SJCRH30 (cell line): Measurements from ENCODE around the gene MARCHF3. TPM values are rescaled to one million over a fixed set of nuclear protein-coding genes. Genes with fewer than 3 reads are reported as not detected.
"Not testable (repeated sequence)": the region's sequence is repeated elsewhere in the genome, so short reads cannot be mapped to it uniquely, and the experiment has no call there.

ENCODE experiments used
- DNase-seq, 2 experiments: peaks; one replicate each; pipeline ENCODE4 v3.0.0-alpha.2; 2015 to 2020
- H3K27ac ChIP-seq: fragments of 250-450 bp; sonication (Bioruptor Pico); 2 replicates; pipeline ENCODE4 v1.5.1; 2020; ENCODE audit warnings: mild to moderate bottlenecking, moderate library complexity
- H3K27me3 ChIP-seq: fragments of 250-450 bp; sonication (Bioruptor Pico); 2 replicates; pipeline ENCODE4 v1.5.1; 2020; ENCODE audit warnings: mild to moderate bottlenecking, moderate library complexity
- H3K36me3 ChIP-seq: fragments of 250-450 bp; sonication (Bioruptor Pico); 2 replicates; pipeline ENCODE4 v1.5.1; 2020; ENCODE audit warnings: mild to moderate bottlenecking, moderate library complexity
- H3K4me1 ChIP-seq: fragments of 250-450 bp; sonication (Bioruptor Pico); 2 replicates; pipeline ENCODE4 v1.5.1; 2020; ENCODE audit warnings: mild to moderate bottlenecking, moderate library complexity
- H3K4me3 ChIP-seq: fragments of 250-450 bp; sonication (Bioruptor Pico); 2 replicates; pipeline ENCODE4 v1.5.1; 2020; ENCODE audit warnings: mild to moderate bottlenecking, moderate library complexity
- H3K9me3 ChIP-seq: fragments of 250-450 bp; sonication (Bioruptor Pico); replicated peaks from 2 replicates; pipeline ENCODE4 v1.5.1; 2020; ENCODE audit warnings: mild to moderate bottlenecking, moderate library complexity
- total RNA-seq: library from RNA; depleted of rRNA; stranded (reverse); fragments of >200 nt; shearing (Covaris generic); gene quantifications from 2 replicates; pipeline ENCODE4 v1.2.3, GENCODE V29; 2014

The MARCHF3 gene
- total RNA-seq, 1 experiment from 2014 or later = 40.8 TPM

- Histone ChIP-seq H3K27ac (no peak overlapping the region), H3K27me3 (no peaks in the 10 kb centered on the region), H3K9me3 (no peaks in the 10 kb centered on the region), H3K4me3 (no peak overlapping the region), H3K4me1 (no peaks in the 10 kb centered on the region), H3K36me3 (0 out of 2 replicates have a peak, but pooled peaks cover 3% of the 10 kb centered on the region)
- no peak for DNase-seq
Observed at GRCh38 chr5:126953640-126954039, 76.7 kb downstream of the MARCHF3 start.

GRCh38 chr5:126949475-126949874, 80.9 kb downstream of the MARCHF3 start:
- no peak for DNase-seq
- 0 out of 2 replicates have a peak, but pooled peaks cover 3% of the 10 kb centered on the region for H3K36me3 ChIP-seq
- no peaks in the 10 kb centered on the region for H3K27me3 ChIP-seq
- H3K9me3 ChIP-seq = no peaks in the 10 kb centered on the region
- H3K27ac ChIP-seq = no peak overlapping the region
- H3K4me1 ChIP-seq = no peaks in the 10 kb centered on the region
- no peak overlapping the region for H3K4me3 ChIP-seq

DNA sequence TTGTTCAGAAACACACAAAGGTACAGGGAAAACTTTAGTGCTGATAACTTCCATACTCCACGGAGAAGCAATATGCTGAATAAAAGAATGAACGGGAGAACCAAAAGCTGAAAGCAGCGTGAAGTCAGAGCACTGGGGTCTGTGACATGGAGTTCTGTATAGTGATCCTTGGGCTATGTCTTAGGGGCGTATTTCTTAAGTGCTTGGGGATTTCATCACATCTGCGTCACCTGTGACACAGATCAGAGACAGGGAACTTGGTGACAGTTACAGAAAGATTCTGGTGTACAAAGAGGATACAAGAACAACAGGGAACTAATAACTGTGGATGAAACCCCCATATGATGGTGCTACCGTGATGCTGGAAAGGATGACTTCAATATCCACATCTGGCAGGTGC, 81.9 kb downstream of the MARCHF3 start:
- Histone ChIP-seq H3K36me3 (0 out of 2 replicates have a peak, but pooled peaks cover 3% of the 10 kb centered on the region), H3K27me3 (no peaks in the 10 kb centered on the region), H3K9me3 (no peaks in the 10 kb centered on the region), H3K4me1 (no peaks in the 10 kb centered on the region), H3K4me3 (no peak overlapping the region), H3K27ac (no peak overlapping the region)
- no peak for DNase-seq

GRCh38 chr5:126948011-126948355, 82.4 kb downstream of the MARCHF3 start:
- no peak overlapping the region for H3K4me3 ChIP-seq
- H3K4me1 ChIP-seq = no peaks in the 10 kb centered on the region
- H3K9me3 ChIP-seq = no peaks in the 10 kb centered on the region
- DNase-seq = no peak
- 0 out of 2 replicates have a peak, but pooled peaks cover 2% of the 10 kb centered on the region for H3K36me3 ChIP-seq
- no peak overlapping the region for H3K27ac ChIP-seq
- H3K27me3 ChIP-seq = no peaks in the 10 kb centered on the region

DNA sequence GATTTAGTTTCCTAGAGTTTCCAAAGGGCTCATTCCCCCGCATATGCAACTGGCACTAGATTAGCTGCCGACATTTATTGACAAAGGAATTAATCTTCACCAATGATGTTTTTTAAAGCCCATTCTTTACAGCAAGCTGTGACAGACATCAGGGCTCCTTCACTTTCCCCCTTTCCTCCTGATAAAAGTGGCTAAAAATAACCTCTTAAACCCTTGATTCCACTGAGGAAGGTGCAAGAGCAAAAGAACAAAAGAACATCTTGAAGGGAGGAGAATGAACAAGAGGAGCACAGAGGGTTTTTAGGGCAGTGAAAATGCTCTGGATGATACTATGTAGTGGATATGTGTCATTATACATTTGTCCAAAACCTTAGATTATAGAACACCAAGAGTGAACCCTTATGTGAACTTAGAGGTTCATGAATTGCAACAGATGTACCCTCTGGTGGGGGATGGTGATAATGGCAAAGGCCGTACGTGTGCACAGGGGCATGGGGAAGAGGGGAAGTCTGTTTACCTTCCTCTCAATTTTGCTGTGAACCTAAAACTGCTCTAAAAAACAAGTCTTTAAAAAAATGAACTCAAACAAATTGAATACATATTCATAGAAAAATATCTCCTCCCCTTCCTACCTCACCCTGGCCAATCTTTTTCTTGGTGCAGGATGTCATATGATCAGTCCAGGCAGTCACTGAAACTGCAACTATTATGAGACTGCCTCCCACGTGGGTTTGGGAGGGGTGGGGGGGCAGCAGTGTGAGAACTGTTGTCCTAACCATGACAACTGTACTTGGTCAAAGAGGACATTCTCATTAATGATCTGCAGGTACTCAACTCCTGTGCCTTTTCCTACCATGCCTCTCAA, 83.0 kb downstream of the MARCHF3 start:
- no peaks in the 10 kb centered on the region for H3K9me3 ChIP-seq

GRCh38 chr5:126942908-126943307, 87.5 kb downstream of the MARCHF3 start:
- not testable (repeated sequence) for DNase-seq

More for the DNA sequence above, 83.0 kb downstream of the MARCHF3 start:
- no peaks in the 10 kb centered on the region for H3K4me1 ChIP-seq
- H3K27ac ChIP-seq = no peak overlapping the region
- no peaks in the 10 kb centered on the region for H3K27me3 ChIP-seq
- DNase-seq = no peak
- no peaks in the 10 kb centered on the region for H3K36me3 ChIP-seq
- H3K4me3 ChIP-seq = no peak overlapping the region

GRCh38 chr5:126941403-126941802, 89.0 kb downstream of the MARCHF3 start:
- Histone ChIP-seq H3K4me3 (no peak overlapping the region), H3K9me3 (no peaks in the 10 kb centered on the region), H3K4me1 (peaks cover 5% of the 10 kb centered on the region; the same call in 1 of the 2 replicates), H3K36me3 (no peaks in the 10 kb centered on the region), H3K27ac (no peak overlapping the region), H3K27me3 (no peaks in the 10 kb centered on the region)
- no peak for DNase-seq

More at GRCh38 chr5:126942908-126943307, 87.5 kb downstream of the MARCHF3 start:
- not testable (repeated sequence) for H3K27me3 ChIP-seq, H3K27ac ChIP-seq, H3K4me1 ChIP-seq, H3K36me3 ChIP-seq, H3K9me3 ChIP-seq, H3K4me3 ChIP-seq

GRCh38 chr5:126939887-126940286, 90.5 kb downstream of the MARCHF3 start:
- DNase-seq = no peak
- Histone ChIP-seq H3K4me1 (peaks cover 5% of the 10 kb centered on the region; the same call in 1 of the 2 replicates), H3K36me3 (no peaks in the 10 kb centered on the region), H3K27me3 (no peaks in the 10 kb centered on the region), H3K27ac (no peak overlapping the region), H3K4me3 (no peak overlapping the region), H3K9me3 (no peaks in the 10 kb centered on the region)

- Histone ChIP-seq H3K4me1 (peaks cover 5% of the 10 kb centered on the region; the same call in 1 of the 2 replicates), H3K4me3 (no peak overlapping the region), H3K9me3 (no peaks in the 10 kb centered on the region), H3K27me3 (no peaks in the 10 kb centered on the region), H3K27ac (no peak overlapping the region), H3K36me3 (no peaks in the 10 kb centered on the region)
- DNase-seq = no peak
Observed at GRCh38 chr5:126938466-126938865, 91.9 kb downstream of the MARCHF3 start.

DNA sequence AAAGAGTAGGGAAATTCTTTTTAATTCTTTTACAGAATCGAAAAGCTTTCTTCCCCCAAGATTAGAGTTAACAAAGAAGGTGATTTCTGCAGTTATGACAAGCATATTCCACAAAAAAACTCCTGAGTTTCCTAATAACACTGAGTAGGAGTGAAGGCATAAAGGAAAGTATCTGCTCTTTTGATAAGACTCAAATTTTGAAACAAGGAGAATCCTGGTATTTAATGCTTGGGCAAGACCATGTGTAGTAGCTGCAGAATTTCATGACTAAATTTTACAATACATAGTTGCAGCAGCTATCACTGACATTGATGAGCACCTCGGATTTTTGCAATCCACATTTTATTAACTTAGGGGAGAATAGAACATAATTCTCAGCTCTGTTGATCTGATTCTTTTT, 92.6 kb downstream of the MARCHF3 start:
- H3K4me1 ChIP-seq = peaks cover 5% of the 10 kb centered on the region; the same call in 1 of the 2 replicates
- no peak overlapping the region for H3K4me3 ChIP-seq
- DNase-seq = no peak
- no peaks in the 10 kb centered on the region for H3K27me3 ChIP-seq
- H3K27ac ChIP-seq = no peak overlapping the region
- H3K36me3 ChIP-seq = no peaks in the 10 kb centered on the region
- H3K9me3 ChIP-seq = no peaks in the 10 kb centered on the region; the same call in 1 of the 2 replicates

DNA sequence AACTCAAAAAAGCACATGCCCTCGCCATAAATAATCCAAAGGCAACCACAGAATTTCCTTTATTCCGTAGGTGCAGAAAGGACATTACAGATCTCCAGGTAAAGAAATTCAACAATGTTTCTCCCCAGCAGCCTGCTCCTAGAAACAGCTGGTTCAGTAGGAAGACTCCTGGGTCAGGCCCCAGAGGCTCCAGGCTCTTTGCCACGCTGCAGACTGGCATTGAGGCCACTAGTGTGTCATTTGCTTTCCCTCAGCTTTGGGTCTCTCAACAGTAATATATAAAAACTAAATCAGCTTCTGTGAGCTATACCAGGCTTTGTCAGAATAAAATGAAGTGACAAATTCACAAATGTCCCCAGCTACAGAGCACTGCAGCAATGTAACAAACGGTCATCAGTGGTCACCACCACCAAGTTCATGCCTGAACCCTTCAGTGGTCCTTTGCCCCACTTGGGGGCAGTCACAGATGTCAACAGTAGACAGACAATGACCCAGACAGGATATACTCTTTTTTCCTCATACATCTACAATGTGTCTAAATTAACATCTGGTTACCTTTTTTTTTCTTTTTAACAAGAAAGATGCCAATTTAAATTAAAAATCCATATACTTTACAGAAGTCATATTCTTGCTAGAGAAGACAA, 93.5 kb downstream of the MARCHF3 start:
- peaks cover 5% of the 10 kb centered on the region; the same call in 1 of the 2 replicates for H3K4me1 ChIP-seq
- no peaks in the 10 kb centered on the region; the same call in 1 of the 2 replicates for H3K9me3 ChIP-seq
- no peak for DNase-seq
- H3K27me3 ChIP-seq = no peaks in the 10 kb centered on the region
- no peak overlapping the region for H3K27ac ChIP-seq
- H3K36me3 ChIP-seq = no peaks in the 10 kb centered on the region
- no peak overlapping the region for H3K4me3 ChIP-seq

DNA sequence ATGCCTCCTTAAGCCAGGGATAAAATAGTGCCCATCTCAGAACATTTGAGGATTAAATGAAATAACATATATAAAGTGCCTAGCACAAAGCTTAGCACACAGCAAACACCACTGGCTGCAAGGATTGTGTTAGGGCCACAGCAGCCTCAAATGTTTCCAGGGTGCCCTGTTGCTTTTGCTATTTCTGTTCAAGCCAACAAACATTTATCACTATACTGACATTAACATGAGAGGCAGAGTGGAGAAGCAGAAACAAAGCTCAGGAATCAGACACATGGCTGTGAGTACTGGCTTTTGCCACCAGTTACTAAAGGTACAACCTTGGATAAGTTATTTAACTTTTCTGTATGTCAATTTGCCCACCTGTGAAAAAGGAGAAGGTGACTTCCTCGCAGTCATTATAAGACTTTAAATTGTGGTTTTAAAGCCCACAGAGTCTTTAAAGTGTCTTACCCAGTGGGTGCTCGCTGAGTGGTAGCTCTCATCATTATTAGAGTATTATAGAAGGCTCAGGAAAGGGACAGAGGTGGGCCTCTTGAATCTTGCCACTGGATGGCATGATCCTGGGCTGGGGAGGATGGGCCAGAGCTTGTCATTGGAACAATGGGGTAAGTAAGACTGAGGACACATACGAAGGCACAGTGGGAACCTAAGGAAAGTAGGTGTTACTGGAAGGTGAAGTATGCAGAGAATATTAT, 98.2 kb downstream of the MARCHF3 start:
- H3K27ac ChIP-seq = no peak overlapping the region
- DNase-seq = no peak
- no peak overlapping the region for H3K4me3 ChIP-seq
- no peaks in the 10 kb centered on the region for H3K4me1 ChIP-seq
- no peaks in the 10 kb centered on the region; the same call in 1 of the 2 replicates for H3K9me3 ChIP-seq
- H3K36me3 ChIP-seq = no peaks in the 10 kb centered on the region
- H3K27me3 ChIP-seq = no peaks in the 10 kb centered on the region

- no peak overlapping the region for H3K27ac ChIP-seq
- no peaks in the 10 kb centered on the region for H3K27me3 ChIP-seq
- no peak for DNase-seq
- no peaks in the 10 kb centered on the region; the same call in 1 of the 2 replicates for H3K9me3 ChIP-seq
- no peak overlapping the region for H3K4me3 ChIP-seq
- no peaks in the 10 kb centered on the region for H3K36me3 ChIP-seq
- H3K4me1 ChIP-seq = no peaks in the 10 kb centered on the region
Observed at GRCh38 chr5:126928041-126928440, 102.3 kb downstream of the MARCHF3 start.

DNA sequence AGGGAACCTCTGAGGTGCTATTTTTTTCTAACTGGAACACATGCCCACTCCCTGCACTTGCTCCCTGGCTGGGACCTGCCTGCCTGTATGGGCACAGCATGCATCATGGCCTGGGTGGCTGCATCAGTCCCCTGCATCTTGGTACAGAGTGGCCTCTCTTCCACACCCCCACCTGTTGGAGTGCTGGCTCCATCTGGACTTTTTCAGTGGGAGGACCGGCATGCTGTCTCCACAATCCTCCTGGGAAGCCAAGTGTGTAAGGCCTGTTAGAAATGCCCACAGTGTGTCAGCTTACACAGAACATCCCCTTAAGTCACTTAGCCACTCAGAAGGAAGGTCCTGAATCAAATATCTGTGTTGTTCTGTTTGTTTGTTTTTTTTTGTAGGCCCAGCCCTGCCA, 102.9 kb downstream of the MARCHF3 start:
- no peak for DNase-seq
- H3K4me3 ChIP-seq = no peak overlapping the region
- H3K9me3 ChIP-seq = no peaks in the 10 kb centered on the region
- no peaks in the 10 kb centered on the region for H3K36me3 ChIP-seq
- H3K4me1 ChIP-seq = no peaks in the 10 kb centered on the region
- H3K27ac ChIP-seq = no peak overlapping the region
- no peaks in the 10 kb centered on the region for H3K27me3 ChIP-seq

- Histone ChIP-seq H3K4me1 (no peaks in the 10 kb centered on the region), H3K27me3 (no peaks in the 10 kb centered on the region), H3K9me3 (no peaks in the 10 kb centered on the region), H3K36me3 (no peaks in the 10 kb centered on the region), H3K4me3 (no peak overlapping the region), H3K27ac (no peak overlapping the region)
- no peak for DNase-seq
Observed at GRCh38 chr5:126926187-126926586, 104.2 kb downstream of the MARCHF3 start.
